ENCODE data around the gene PKNOX2. TPM values are rescaled to one million over a fixed set of nuclear protein-coding genes. Genes with fewer than 3 reads are reported as not detected.

The PKNOX2 gene
- total and polyA plus RNA-seq, 9 of the 15 experiments (the other 6 are each of a cell fraction or from before 2014, with no cell fraction given), result not detected

DNA sequence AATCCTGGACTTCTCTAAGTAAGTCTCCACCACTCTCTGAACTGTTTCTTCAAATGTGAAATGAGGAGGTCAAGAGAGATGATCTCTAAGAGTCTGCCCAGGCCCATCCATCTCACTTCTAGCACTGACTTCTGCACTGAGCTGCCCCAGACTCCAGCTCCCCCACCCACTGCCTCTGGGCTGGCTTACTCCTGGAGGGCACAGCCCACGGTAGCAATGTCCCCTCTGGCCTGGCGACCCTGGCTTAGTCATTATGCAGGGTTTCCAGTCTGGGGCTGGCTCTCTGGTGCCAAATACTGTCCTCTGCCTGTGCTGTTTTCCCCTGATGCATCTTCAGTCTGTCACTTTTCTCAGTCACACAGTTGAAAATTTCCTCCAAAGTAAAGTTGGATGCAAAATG, 60.9 kb downstream of the PKNOX2 start:
- H3K79me2 ChIP-seq (ENCODE audit: control insufficient read depth, insufficient read depth, low read length), result no peaks in the 10 kb centered on the region
- TF ChIP-seq E2F3 (CRISPR knock-in tag; IDR thresholded peaks at IDR 0.05) (no peak), POLR2G (IDR thresholded peaks at IDR 0.05; ENCODE audit: low read depth, low read length) (no peak), NCOA1 (IDR thresholded peaks at IDR 0.05; ENCODE audit: low read depth) (no peak), PRMT5 (CRISPR knock-in tag; IDR thresholded peaks at IDR 0.05) (no peak), SRSF7 (optimal IDR thresholded peaks at IDR 0.05; ENCODE audit: low read depth, low read length) (no peak), ETS2 (tag; IDR thresholded peaks at IDR 0.05; ENCODE audit: borderline replicate concordance, poor library complexity, severe bottlenecking) (no peak), MBD2 (IDR thresholded peaks at IDR 0.05; ENCODE audit: borderline replicate concordance, low read depth) (no peak), PCBP1 (IDR thresholded peaks at IDR 0.05; ENCODE audit: low read depth, low read length, poor library complexity, severe bottlenecking) (no peak), POLR2B (IDR thresholded peaks at IDR 0.05; ENCODE audit: low read depth, partially characterized antibody) (no peak), KAT2B (IDR thresholded peaks at IDR 0.05; ENCODE audit: low read depth, low read length) (no peak), SMAD2 (IDR thresholded peaks at IDR 0.05; ENCODE audit: low read depth, low read length) (no peak), NCOA4 (IDR thresholded peaks at IDR 0.05; ENCODE audit: partially characterized antibody) (no peak), JUNB (CRISPR knock-in tag; conservative IDR thresholded peaks at IDR 0.05) (no peak), CBX3 (IDR thresholded peaks at IDR 0.05; ENCODE audit: borderline replicate concordance in 1 of 2, low read length in 2 of 2) (no peak)
- TF ChIP-seq, protein P1, sequence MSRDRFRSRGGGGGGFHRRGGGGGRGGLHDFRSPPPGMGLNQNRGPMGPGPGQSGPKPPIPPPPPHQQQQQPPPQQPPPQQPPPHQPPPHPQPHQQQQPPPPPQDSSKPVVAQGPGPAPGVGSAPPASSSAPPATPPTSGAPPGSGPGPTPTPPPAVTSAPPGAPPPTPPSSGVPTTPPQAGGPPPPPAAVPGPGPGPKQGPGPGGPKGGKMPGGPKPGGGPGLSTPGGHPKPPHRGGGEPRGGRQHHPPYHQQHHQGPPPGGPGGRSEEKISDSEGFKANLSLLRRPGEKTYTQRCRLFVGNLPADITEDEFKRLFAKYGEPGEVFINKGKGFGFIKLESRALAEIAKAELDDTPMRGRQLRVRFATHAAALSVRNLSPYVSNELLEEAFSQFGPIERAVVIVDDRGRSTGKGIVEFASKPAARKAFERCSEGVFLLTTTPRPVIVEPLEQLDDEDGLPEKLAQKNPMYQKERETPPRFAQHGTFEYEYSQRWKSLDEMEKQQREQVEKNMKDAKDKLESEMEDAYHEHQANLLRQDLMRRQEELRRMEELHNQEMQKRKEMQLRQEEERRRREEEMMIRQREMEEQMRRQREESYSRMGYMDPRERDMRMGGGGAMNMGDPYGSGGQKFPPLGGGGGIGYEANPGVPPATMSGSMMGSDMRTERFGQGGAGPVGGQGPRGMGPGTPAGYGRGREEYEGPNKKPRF (IDR thresholded peaks at IDR 0.05; ENCODE audit: low read depth, low read length), result no peak
- TF ChIP-seq, protein P2, sequence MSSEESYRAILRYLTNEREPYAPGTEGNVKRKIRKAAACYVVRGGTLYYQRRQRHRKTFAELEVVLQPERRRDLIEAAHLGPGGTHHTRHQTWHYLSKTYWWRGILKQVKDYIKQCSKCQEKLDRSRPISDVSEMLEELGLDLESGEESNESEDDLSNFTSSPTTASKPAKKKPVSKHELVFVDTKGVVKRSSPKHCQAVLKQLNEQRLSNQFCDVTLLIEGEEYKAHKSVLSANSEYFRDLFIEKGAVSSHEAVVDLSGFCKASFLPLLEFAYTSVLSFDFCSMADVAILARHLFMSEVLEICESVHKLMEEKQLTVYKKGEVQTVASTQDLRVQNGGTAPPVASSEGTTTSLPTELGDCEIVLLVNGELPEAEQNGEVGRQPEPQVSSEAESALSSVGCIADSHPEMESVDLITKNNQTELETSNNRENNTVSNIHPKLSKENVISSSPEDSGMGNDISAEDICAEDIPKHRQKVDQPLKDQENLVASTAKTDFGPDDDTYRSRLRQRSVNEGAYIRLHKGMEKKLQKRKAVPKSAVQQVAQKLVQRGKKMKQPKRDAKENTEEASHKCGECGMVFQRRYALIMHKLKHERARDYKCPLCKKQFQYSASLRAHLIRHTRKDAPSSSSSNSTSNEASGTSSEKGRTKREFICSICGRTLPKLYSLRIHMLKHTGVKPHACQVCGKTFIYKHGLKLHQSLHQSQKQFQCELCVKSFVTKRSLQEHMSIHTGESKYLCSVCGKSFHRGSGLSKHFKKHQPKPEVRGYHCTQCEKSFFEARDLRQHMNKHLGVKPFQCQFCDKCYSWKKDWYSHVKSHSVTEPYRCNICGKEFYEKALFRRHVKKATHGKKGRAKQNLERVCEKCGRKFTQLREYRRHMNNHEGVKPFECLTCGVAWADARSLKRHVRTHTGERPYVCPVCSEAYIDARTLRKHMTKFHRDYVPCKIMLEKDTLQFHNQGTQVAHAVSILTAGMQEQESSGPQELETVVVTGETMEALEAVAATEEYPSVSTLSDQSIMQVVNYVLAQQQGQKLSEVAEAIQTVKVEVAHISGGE (CRISPR knock-in tag; IDR thresholded peaks at IDR 0.05), result no peak
- no peaks in the 10 kb centered on the region for H3K4me1 ChIP-seq (replicated peaks in 1 of 2; ENCODE audit: control insufficient read depth in 2 of 2, insufficient read depth in 2 of 2, low read length in 2 of 2)
- H3K9me1 ChIP-seq (ENCODE audit: control insufficient read depth, insufficient read depth, low read length), result no peaks in the 10 kb centered on the region
- ATAC-seq (no peak), FAIRE-seq (no peak), DNase-seq (ENCODE audit: extremely low read depth in 1 of 4, low spot score in 3 of 4) (no peak)
- BruUV-seq (replicated peaks), result no TSS peak
- intact Hi-C loops (cut with micrococcal nuclease), result no loop called here
- H3K27ac ChIP-seq (ENCODE audit: extremely low read depth, low read depth, low read length), result no peak overlapping the region
- no peaks in the 10 kb centered on the region for H3K36me3 ChIP-seq (ENCODE audit: control insufficient read depth, insufficient read depth, low read length)
- H3K4me3 ChIP-seq, result no peak overlapping the region
- POLR2A ChIA-PET, result interaction anchor here (0.6 to 0.7 kb wide), 2 partner anchors 15 to 60 kb away, joined by 3 to 4 read pairs; no protein-coding TSS in a partner anchor
- no peaks in the 10 kb centered on the region for H3K9me3 ChIP-seq (replicated peaks; ENCODE audit: control insufficient read depth, insufficient read depth, low read depth, low read length)
- no peak overlapping the region for H3K4me2 ChIP-seq (ENCODE audit: insufficient read depth, low read length)
- no peak overlapping the region for H3K9ac ChIP-seq (ENCODE audit: insufficient read depth in 1 of 2, low read depth in 2 of 2, low read length in 2 of 2)
- H4K20me1 ChIP-seq (replicated peaks; ENCODE audit: control insufficient read depth, insufficient read depth, low read length), result no peaks in the 10 kb centered on the region
- CTCF ChIA-PET (ENCODE audit: low intra/inter-chr PET ratio), result no interaction called here
- 0% methylated on average over 2 of the region's 2 CpGs for WGBS (ENCODE audit: insufficient coverage, low coverage, missing lambda C conversion rate)
- H2AFZ ChIP-seq (ENCODE audit: low read depth, low read length), result no peak overlapping the region
- in situ Hi-C loops (cut with MboI), result no loop called here
- H3K27me3 ChIP-seq (ENCODE audit: control insufficient read depth in 2 of 2, insufficient read depth in 2 of 2, low read length in 2 of 2), result peaks cover 16 to 66% of the 10 kb centered on the region in 2 experiments
